CD4-positive, alpha-beta memory T cell (primary cell): Measurements from ENCODE around the gene TET1. TPM values are rescaled to one million over a fixed set of nuclear protein-coding genes. Genes with fewer than 3 reads are reported as not detected.
A peak's percentile ranks its signal among the peaks of the same experiment; 100 is the strongest.
"Not testable (repeated sequence)": the region's sequence is repeated elsewhere in the genome, so short reads cannot be mapped to it uniquely, and the experiment has no call there.

Experiments used
- CTCF ChIA-PET: fragments of 350-600 bp; sonication (Branson Sonifier 250); formaldehyde crosslinking; loops from one replicate; lab custom pipeline; 2021; ENCODE audit warnings: inconsistent platforms; ENCODE audit not compliant: partially characterized antibody; lab: Charles Lee
- POLR2A ChIA-PET: fragments of 350-600 bp; sonication (Branson Sonifier 250); formaldehyde crosslinking; loops from one replicate; lab custom pipeline; 2021; ENCODE audit not compliant: partially characterized antibody; lab: Charles Lee
- DNase-seq, 5 donors: peaks; one replicate each; pipeline versions ENCODE4 v3.0.0 to v3.0.0-alpha.2; 2020 to 2022; ENCODE audit warnings: mixed read lengths in 1 of 5
- H3K27ac ChIP-seq: one replicate; pipeline ENCODE4 v1.7.0; 2013; ENCODE audit warnings: low read depth, low read length
- H3K27me3 ChIP-seq: 2 replicates; pipeline ENCODE4 v1.7.0; 2013; ENCODE audit warnings: mild to moderate bottlenecking, low read length, moderate library complexity; ENCODE audit not compliant: insufficient read depth
- H3K36me3 ChIP-seq: 2 replicates; pipeline ENCODE4 v1.7.0; 2013; ENCODE audit warnings: mild to moderate bottlenecking, low read length, moderate library complexity; ENCODE audit not compliant: insufficient read depth
- H3K4me1 ChIP-seq: 2 replicates; pipeline ENCODE4 v1.7.0; 2013; ENCODE audit warnings: mild to moderate bottlenecking, low read length, moderate library complexity; ENCODE audit not compliant: insufficient read depth
- H3K4me3 ChIP-seq, 2 donors: one replicate each; pipeline ENCODE4 v1.7.0; 2013; ENCODE audit warnings: low read length in 2 of 2, mild to moderate bottlenecking in 1 of 2
- H3K9me3 ChIP-seq, 2 donors: one replicate each; pipeline ENCODE4 v1.7.0; 2013; ENCODE audit warnings: low read length in 2 of 2, control low read depth in 1 of 2; ENCODE audit not compliant: control insufficient read depth in 1 of 2
- H3K27ac Mint-ChIP-seq, 7 donors: one replicate each; pipeline ENCODE4 v1.8.0; 2020 to 2021; ENCODE audit warnings: mixed read lengths in 7 of 7, mild to moderate bottlenecking in 6 of 7, inconsistent platforms in 3 of 7, moderate library complexity in 3 of 7
- H3K27me3 Mint-ChIP-seq, 2 donors: one replicate each; pipeline ENCODE4 v1.8.0; 2020 to 2021; ENCODE audit warnings: mixed read lengths in 2 of 2
- H3K36me3 Mint-ChIP-seq, 2 donors: one replicate each; pipeline ENCODE4 v1.8.0; 2020 to 2021; ENCODE audit warnings: mixed read lengths in 2 of 2, inconsistent platforms in 1 of 2, mild to moderate bottlenecking in 1 of 2
- H3K4me1 Mint-ChIP-seq, 4 donors: one replicate each; pipeline ENCODE4 v1.8.0; 2020 to 2021; ENCODE audit warnings: mixed read lengths in 4 of 4, mild to moderate bottlenecking in 1 of 4
- H3K4me3 Mint-ChIP-seq, 8 donors: one replicate each; pipeline ENCODE4 v1.8.0; 2020 to 2021; ENCODE audit warnings: mixed read lengths in 8 of 8, mild to moderate bottlenecking in 7 of 8, moderate library complexity in 6 of 8, inconsistent platforms in 3 of 8
- H3K9me3 Mint-ChIP-seq, 8 donors: one replicate each; pipeline ENCODE4 v1.8.0; 2020 to 2021; ENCODE audit warnings: mixed read lengths in 8 of 8, mild to moderate bottlenecking in 5 of 8, inconsistent platforms in 3 of 8, moderate library complexity in 1 of 8
- intact Hi-C: fragments of 100-400 bp; cut with micrococcal nuclease; formaldehyde crosslinking; loops from one replicate; pipeline ENCODE4 v1.15.1; 2023
- polyA plus RNA-seq, 2 donors: library from polyadenylated mRNA; unstranded; fragments of 300-500 nt; fragmentation: Illumina TruSeq; gene quantifications; one replicate each; pipeline ENCODE4 v1.2.3, GENCODE V29; 2021
- total RNA-seq, 2 experiments: library from RNA; stranded (reverse); gene quantifications; one replicate each; pipeline ENCODE4 v1.2.3, GENCODE V29; 2021

TET1 gene
- total and polyA plus RNA-seq, 4 experiments from 2014 or later = 0.71 to 1.5 (median 1.2) TPM

- H3K4me3 Mint-ChIP-seq, H3K9me3 ChIP-seq, H3K4me1 ChIP-seq, intact Hi-C loops, POLR2A ChIA-PET, DNase-seq, H3K36me3 Mint-ChIP-seq, H3K27ac Mint-ChIP-seq, H3K4me3 ChIP-seq, H3K4me1 Mint-ChIP-seq, H3K36me3 ChIP-seq, H3K9me3 Mint-ChIP-seq, H3K27me3 Mint-ChIP-seq, H3K27ac ChIP-seq, H3K27me3 ChIP-seq: not testable (repeated sequence)
- CTCF ChIA-PET = interaction anchor here (1.0 to 1.8 kb wide), 2 partner anchors 31 to 60 kb away, joined by 3 to 5 read pairs; no protein-coding TSS in a partner anchor
Measured at GRCh38 chr10:68610023-68610422, 49.9 kb downstream of the TET1 start.

GRCh38 chr10:68611227-68611626 is 51.1 kb downstream of the TET1 start:
- Histone ChIP-seq H3K4me1 (no peaks in the 10 kb centered on the region), H3K4me3 (no peak overlapping the region), H3K27ac (no peak overlapping the region), H3K36me3 (no peaks in the 10 kb centered on the region), H3K9me3 (no peaks in the 10 kb centered on the region), H3K27me3 (no peaks in the 10 kb centered on the region)
- Mint-ChIP-seq H3K36me3 (peaks cover 0 to 3% of the 10 kb centered on the region in 2 donors), H3K4me1 (peaks cover 0 to 2% (median 0%) of the 10 kb centered on the region in 4 donors), H3K27me3 (no peaks in the 10 kb centered on the region), H3K27ac (no peak overlapping the region), H3K9me3 (no peaks in the 10 kb centered on the region), H3K4me3 (no peak overlapping the region)
- ChIA-PET CTCF (interaction anchor here (0.7 to 1.8 kb wide), 2 partner anchors 15 to 61 kb away, joined by 3 to 5 read pairs; no protein-coding TSS in a partner anchor), POLR2A (no interaction called here)
- no peak for DNase-seq
- intact Hi-C loops = no loop called here

GRCh38 chr10:68613974-68614373 is 53.8 kb downstream of the TET1 start:
- H3K27ac ChIP-seq, H3K9me3 Mint-ChIP-seq, H3K4me1 ChIP-seq, H3K27me3 ChIP-seq, H3K4me1 Mint-ChIP-seq, intact Hi-C loops, H3K36me3 Mint-ChIP-seq, POLR2A ChIA-PET, H3K4me3 Mint-ChIP-seq, H3K4me3 ChIP-seq, DNase-seq, H3K9me3 ChIP-seq, CTCF ChIA-PET, H3K27me3 Mint-ChIP-seq, H3K36me3 ChIP-seq: not testable (repeated sequence)
- peak overlapping the region in 1 of 7 donors; percentile 1 for H3K27ac Mint-ChIP-seq

GRCh38 chr10:68617691-68618090 is 57.6 kb downstream of the TET1 start:
- DNase-seq, H3K27ac Mint-ChIP-seq, H3K27me3 Mint-ChIP-seq, H3K27ac ChIP-seq, H3K4me1 Mint-ChIP-seq, H3K4me1 ChIP-seq, H3K36me3 ChIP-seq, H3K36me3 Mint-ChIP-seq, CTCF ChIA-PET, H3K4me3 ChIP-seq, H3K27me3 ChIP-seq, H3K9me3 ChIP-seq, H3K9me3 Mint-ChIP-seq, POLR2A ChIA-PET, intact Hi-C loops, H3K4me3 Mint-ChIP-seq: not testable (repeated sequence)

- no peak overlapping the region for H3K4me3 ChIP-seq
- CTCF ChIA-PET = no interaction called here
- H3K27me3 ChIP-seq = no peaks in the 10 kb centered on the region
- Mint-ChIP-seq H3K36me3 (no peaks in the 10 kb centered on the region), H3K4me1 (peaks cover 0 to 4% (median 3%) of the 10 kb centered on the region in 4 donors), H3K27ac (no peak overlapping the region), H3K4me3 (no peak overlapping the region), H3K27me3 (no peaks in the 10 kb centered on the region), H3K9me3 (no peaks in the 10 kb centered on the region)
- no peaks in the 10 kb centered on the region for H3K36me3 ChIP-seq
- no peak for DNase-seq
- no peaks in the 10 kb centered on the region for H3K9me3 ChIP-seq
- H3K4me1 ChIP-seq = no peaks in the 10 kb centered on the region
- no peak overlapping the region for H3K27ac ChIP-seq
- intact Hi-C loops = no loop called here
- POLR2A ChIA-PET = no interaction called here
Measured at GRCh38 chr10:68618234-68618633, 58.1 kb downstream of the TET1 start.

- POLR2A ChIA-PET = interaction anchor here (0.6 kb wide), 1 partner anchor 167 kb away, joined by 5 read pairs; no protein-coding TSS in a partner anchor
- Mint-ChIP-seq H3K4me3 (no peak overlapping the region), H3K4me1 (peaks cover 0 to 4% (median 3%) of the 10 kb centered on the region in 4 donors), H3K36me3 (no peaks in the 10 kb centered on the region), H3K9me3 (no peaks in the 10 kb centered on the region), H3K27me3 (no peaks in the 10 kb centered on the region), H3K27ac (no peak overlapping the region)
- CTCF ChIA-PET = interaction anchor here (0.6 to 1.2 kb wide), 3 partner anchors 12 to 212 kb away, joined by 3 to 4 read pairs (median 4); no protein-coding TSS in a partner anchor
- intact Hi-C loops = no loop called here
- no peak overlapping the region for H3K27ac ChIP-seq
- H3K4me3 ChIP-seq = no peak overlapping the region
- H3K4me1 ChIP-seq = no peaks in the 10 kb centered on the region
- H3K9me3 ChIP-seq = no peaks in the 10 kb centered on the region
- DNase-seq = no peak
- H3K27me3 ChIP-seq = no peaks in the 10 kb centered on the region
- H3K36me3 ChIP-seq = no peaks in the 10 kb centered on the region
Measured at GRCh38 chr10:68619595-68619994, 59.5 kb downstream of the TET1 start.

- Mint-ChIP-seq H3K4me1 (peaks cover 22 to 35% (median 27%) of the 10 kb centered on the region in 4 donors), H3K9me3 (no peaks in the 10 kb centered on the region), H3K27me3 (no peaks in the 10 kb centered on the region), H3K27ac (peak overlapping the region in 6 of 7 donors; percentile 3 to 85 (median 62)), H3K4me3 (peak overlapping the region in 6 of 8 donors; percentile 53 to 72 (median 66)), H3K36me3 (peaks cover 0 to 2% of the 10 kb centered on the region in 2 donors)
- H3K4me1 ChIP-seq = peaks cover 26% of the 10 kb centered on the region
- H3K9me3 ChIP-seq = no peaks in the 10 kb centered on the region
- H3K4me3 ChIP-seq = no peak overlapping the region
- CTCF ChIA-PET = no interaction called here
- H3K36me3 ChIP-seq = no peaks in the 10 kb centered on the region
- POLR2A ChIA-PET = no interaction called here
- H3K27ac ChIP-seq = no peak overlapping the region
- peak in 3 of 5 donors; percentile 5 to 17 (median 16) for DNase-seq
- intact Hi-C loops = no loop called here
- H3K27me3 ChIP-seq = no peaks in the 10 kb centered on the region
Measured at GRCh38 chr10:68625316-68625921, 65.3 kb downstream of the TET1 start.
